GM19455 (cell line): ENCODE data around the gene INTS7.

Experiments used
- ATAC-seq: cut with Tn5 transposase; IDR thresholded peaks from one replicate; pipeline ENCODE4 v1.9.1; 2021; ENCODE audit not compliant: unreplicated experiment

INTS7 gene, protein sequence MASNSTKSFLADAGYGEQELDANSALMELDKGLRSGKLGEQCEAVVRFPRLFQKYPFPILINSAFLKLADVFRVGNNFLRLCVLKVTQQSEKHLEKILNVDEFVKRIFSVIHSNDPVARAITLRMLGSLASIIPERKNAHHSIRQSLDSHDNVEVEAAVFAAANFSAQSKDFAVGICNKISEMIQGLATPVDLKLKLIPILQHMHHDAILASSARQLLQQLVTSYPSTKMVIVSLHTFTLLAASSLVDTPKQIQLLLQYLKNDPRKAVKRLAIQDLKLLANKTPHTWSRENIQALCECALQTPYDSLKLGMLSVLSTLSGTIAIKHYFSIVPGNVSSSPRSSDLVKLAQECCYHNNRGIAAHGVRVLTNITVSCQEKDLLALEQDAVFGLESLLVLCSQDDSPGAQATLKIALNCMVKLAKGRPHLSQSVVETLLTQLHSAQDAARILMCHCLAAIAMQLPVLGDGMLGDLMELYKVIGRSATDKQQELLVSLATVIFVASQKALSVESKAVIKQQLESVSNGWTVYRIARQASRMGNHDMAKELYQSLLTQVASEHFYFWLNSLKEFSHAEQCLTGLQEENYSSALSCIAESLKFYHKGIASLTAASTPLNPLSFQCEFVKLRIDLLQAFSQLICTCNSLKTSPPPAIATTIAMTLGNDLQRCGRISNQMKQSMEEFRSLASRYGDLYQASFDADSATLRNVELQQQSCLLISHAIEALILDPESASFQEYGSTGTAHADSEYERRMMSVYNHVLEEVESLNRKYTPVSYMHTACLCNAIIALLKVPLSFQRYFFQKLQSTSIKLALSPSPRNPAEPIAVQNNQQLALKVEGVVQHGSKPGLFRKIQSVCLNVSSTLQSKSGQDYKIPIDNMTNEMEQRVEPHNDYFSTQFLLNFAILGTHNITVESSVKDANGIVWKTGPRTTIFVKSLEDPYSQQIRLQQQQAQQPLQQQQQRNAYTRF

DNA sequence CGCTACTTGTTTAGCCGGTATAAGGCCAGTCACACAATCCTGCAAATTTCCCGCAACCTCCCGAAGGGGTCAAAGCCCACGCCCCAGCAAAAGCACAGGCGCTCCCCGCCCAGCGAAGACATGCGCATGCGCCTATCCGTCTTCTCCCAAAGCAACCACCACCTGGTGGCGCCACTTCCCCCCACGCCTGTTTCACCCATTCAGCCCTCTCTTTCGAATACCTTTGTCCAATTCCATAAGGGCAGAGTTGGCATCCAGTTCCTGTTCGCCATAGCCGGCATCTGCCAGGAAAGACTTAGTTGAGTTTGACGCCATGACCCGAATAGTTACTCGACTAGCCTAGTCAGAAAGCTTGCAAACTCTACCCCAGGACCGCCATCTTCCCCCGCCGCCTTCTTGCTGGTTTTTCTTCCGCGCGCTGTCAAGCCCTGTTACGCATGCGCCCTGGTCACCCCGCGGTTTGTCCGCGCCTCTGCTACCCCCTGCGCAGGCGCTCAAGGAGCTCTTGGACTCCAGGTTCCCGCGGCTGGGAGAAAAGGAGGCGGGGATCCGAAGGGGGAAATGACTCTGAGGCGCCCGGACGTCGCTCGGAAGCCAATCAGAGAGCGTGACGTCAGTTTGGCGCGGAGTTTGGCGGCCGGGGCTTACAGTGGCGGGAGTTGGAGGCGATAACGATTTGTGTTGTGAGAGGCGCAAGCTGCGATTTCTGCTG lies at the start of gene INTS7, which contains the start of gene DTL:
INTS7 (minus strand) TSS at position 435 of the 712 bp plus-strand sequence; CDS start at position 315, 120 bp downstream.
DTL (plus strand) TSS at position 626 of the 712 bp plus-strand sequence. CDS start 143 bp downstream, outside the sequence.
- peak; percentile 74 for ATAC-seq

GRCh38 chr1:212082765-212083406 lies 47.5 kb upstream of the INTS7 start:
- no peak for ATAC-seq

- no peak for ATAC-seq
These were observed 43.5 kb upstream of the INTS7 start for GRCh38 chr1:212078826-212079225.

DNA sequence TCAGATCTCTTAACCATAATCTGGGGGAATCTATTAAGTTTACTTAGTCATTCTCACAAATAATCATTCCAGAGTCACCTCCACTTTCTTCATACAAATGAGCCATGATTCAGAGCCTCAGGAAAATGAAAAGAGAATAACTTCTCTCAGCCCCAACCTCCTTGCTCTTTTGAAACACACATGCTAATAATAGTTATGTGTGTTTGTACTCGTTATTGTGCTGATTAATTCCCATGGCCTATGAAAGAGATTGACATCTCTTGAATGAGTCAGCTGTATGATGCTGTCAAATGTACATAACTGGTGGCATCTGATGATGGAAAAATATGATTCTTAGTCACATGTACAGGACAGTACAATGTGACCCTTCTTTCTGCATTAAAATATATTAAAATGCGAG lies 41.7 kb upstream of the INTS7 start:
- no peak for ATAC-seq

- no peak for ATAC-seq
These were observed 39.5 kb upstream of the INTS7 start for GRCh38 chr1:212074856-212075255.

DNA sequence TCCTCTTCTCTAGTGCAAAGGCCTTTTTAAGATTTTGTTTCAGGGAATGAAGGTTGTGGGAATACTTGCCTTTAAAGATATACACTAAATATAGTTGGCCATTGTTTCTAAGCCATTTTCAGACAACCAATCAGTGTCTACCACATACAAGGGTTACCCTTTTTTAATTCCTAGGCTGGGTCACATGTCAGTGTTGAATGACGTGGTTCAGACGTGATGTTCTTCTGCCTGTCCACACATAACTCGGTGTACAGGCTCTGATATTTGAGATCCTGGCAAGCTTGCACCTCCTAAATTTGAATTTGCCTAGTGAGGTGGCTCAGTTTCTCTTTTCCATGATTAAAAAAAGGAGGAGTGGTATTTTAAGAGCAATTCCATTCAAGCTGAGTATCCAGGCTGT lies 39.0 kb upstream of the INTS7 start:
- no peak for ATAC-seq

DNA sequence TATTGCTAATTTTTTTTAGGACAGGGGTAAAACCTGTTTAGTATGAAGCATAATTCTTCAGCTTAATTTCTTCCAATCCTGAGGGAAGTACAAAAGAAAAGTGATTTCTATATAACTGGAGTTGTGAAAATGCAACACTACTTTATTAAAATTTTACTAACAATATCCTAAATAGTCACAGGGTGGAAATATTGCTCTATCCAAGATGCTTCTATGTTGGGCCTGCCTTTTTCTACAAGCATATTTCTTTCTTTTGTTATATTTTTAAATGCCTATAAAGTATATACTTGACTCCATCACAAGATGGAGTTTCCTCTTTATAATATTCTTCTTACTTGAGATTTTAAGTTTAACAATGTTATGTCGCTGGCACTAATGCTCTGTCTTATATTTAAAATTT lies 38.1 kb upstream of the INTS7 start:
- ATAC-seq: no peak

DNA sequence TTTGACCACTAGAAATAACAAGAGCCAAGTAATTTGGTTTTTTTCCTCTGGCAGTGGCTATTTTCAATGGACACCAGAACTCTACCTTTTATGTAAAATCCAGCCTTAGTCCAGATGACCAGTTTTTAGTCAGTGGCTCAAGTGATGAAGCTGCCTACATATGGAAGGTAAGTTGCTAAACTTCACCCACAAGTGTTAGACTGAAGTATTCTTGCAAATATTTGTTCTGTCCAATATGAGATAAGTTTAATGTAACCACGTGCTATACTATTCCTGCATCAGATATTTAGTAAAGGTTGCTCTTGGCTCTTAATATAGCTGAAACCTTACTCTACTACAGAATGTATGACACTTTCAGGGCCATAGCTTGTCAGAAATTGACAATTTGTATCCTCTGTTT lies 36.7 kb upstream of the INTS7 start:
- ATAC-seq: no peak

DNA sequence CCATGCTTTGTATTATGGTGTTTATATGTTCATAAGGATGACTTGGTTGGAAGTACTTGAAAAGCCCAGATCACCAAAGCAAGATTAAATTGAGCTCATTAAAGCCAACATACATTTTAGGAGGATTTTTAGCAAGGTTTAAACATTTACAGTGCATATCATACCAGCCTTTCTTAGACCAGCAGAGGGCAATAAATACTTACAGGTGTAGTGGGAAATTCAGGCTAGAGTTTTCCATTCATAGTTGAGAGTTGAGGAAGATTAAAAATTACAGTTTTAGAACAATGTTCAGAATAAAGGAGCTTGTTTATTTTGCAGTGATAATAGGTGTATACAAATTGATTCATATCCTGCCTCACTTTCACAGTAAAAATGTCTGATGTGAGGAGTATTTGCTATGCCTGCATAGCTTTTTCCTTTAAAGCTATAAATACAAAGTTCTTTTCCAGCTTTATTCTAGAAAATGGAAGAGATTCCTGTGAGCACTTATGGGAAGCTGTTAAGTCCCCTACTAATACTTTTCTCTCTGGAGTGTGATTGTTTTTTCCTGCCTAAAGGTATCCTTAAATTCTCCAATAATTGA lies 35.5 kb upstream of the INTS7 start:
- no peak for ATAC-seq

DNA sequence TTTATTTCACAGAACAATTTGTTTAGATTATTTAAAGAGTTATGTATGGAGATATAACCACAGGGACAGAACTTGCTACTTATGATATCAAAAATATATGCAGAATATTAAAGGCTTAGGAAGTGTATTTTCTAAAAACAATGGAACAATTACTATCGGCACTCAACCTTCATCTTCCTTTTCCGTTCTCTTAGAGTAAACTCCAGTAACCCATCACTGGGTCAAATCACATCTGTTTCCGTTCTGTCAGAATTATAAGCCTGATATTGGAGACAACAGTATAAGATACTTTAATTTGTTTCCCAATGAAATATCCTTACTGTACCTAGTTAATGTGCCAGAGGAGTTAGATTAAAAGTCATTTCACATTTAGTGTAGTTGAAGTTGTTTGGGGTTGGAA lies 32.4 kb upstream of the INTS7 start:
- ATAC-seq: no peak

DNA sequence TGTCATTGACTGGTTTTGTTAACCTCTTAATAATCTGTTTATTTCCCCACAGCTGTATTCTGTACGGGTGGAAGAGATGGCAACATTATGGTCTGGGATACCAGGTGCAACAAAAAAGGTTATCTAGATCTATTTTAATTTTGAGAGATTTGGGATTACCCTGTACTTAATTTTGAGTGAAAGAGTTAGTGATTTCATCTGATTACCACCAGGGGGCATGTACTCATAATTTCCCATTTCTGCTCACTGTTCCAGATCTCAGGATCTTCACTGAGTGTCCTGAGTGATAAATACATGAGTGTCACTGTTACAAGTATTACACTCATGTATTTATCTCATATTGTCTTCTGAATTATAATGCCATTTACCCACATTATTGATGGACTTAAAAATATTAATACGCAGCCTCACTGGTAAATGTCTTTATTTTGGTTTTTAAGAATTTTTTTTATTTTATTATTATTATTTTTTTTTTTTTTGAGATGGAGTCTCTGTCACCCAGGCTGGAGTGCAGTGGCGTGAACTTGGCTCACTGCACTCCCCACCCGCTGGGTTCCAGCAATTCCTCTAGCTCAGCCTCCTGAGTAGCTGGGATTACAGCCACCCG lies 27.6 kb upstream of the INTS7 start:
- no peak for ATAC-seq

DNA sequence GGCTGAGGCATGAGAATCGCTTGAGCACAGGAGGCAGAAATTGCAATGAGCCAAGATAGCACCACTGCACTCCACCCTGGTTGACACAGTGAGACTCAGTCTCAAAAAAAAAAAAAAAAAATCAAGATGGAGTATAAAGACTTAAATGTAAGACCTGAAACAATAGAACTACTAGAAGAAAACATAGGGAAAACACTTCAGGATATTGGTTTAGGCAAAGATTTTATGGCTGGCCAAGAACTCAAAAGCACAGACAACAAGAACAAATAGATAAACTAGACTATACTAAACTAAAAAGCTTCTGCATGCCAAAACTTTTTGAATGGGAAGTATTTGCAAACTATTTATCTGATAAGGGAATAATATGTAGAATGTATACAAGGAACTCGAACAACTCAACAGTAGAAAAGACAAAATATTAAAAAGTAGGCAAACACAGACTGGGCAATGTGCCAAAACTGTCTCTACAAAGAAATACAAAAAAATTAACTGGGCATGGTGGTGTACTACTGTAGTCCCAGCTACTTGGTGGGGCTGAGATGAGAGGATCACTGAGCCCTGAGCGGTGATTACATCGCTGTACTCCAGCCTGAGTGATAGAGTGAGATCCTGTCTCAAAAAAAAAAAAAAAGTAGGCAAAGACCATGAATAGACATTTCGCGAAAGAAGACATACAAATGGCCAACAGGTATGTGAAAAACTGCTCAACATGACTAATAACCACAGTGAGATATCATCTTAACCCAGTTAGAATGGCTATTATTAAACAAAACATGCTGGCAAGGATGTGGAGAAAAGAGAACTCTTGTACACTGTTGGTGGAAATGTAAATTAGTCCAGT lies 25.5 kb upstream of the INTS7 start:
- no peak for ATAC-seq

- no peak for ATAC-seq
These were observed 20.0 kb upstream of the INTS7 start for GRCh38 chr1:212055333-212055732.

DNA sequence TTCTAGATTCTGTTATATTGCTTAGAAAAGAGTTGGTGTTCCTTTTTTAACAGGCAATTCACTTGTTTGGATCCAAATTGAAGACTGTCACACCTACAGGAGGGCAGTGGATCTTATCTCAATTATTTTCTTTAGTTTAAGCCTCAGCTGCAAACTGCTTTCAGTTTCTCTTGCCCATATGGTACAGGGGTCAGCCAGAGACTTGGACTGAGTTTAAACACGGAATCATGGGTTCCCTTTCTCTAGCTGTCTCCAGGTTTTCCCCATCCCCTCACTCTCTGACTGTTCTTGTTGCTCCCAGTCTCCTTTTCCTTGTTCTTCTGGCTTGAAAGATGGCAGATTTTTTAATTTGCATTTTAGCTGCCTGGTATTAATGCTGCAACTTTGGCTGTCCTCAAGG lies 18.6 kb upstream of the INTS7 start:
- no peak for ATAC-seq

DNA sequence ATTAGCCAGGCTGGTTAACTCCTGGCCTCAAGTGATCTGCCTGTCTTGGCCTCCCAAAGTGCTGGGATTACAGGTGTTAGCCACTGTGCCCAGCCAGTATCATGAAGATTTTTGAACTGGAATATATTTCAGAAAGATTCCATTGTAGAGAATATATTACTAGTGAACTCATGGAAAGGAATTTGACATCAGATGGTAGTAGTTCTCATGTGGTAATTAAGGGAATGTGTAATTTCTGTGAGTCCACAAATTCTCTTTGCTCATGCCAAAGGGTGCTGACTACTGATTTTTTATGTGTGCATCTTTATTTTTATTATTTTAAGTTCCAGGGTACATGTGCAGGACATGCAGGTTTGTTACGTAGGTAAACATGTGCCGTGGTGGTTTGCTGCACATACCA lies 10.6 kb upstream of the INTS7 start:
- no peak for ATAC-seq

DNA sequence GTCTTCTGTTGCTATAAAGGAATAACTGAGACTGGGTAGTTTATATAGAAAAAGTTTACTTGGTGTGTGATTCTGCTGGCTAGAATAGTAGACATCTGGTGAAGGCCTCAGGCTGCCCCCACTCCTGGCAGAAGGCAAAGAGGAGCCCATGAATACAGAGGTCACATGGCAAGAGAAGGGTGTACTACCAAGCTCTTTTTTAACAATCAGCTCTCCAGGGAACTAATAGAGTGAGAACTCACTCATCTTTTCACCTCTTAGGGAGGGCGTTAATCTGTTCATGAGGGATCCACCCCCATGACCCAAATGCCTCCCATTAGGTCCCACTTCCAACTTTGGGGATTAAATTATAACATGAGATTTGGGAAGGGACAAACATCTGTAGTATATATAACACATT lies 9.5 kb upstream of the INTS7 start:
- no peak for ATAC-seq

GRCh38 chr1:212042436-212042835 lies 7.1 kb upstream of the INTS7 start:
- ATAC-seq: no peak

GRCh38 chr1:212040629-212041412 lies 5.5 kb upstream of the INTS7 start:
- ATAC-seq: no peak
